Esophagus mucosa (tissue), 1 donor: Measurements from ENCODE around the gene GLCE. TPM values are rescaled to one million over a fixed set of nuclear protein-coding genes. Genes with fewer than 3 reads are reported as not detected.

ENCODE experiments used
- total RNA-seq: library from RNA; stranded (reverse); gene quantifications from one replicate; pipeline ENCODE4 v1.2.4, GENCODE V29; 2023
- donor health status: DM: yes; HTN: yes; CAD: no.

GLCE gene
- total RNA-seq, 1 donor from 2014 or later = 16.0 TPM

Other genes with a start within 250 kb of the GLCE start
- 0.52 TPM for gene SPESP1, start 230.1 kb upstream of the GLCE start, total RNA-seq
- gene NOX5, start 145.9 kb upstream of the GLCE start, total RNA-seq = 0.44 TPM
- 13.6 TPM for gene PAQR5, start 138.3 kb downstream of the GLCE start, total RNA-seq